Panc1 (cell line): ENCODE results near the gene CCR2. TPM values are rescaled to one million over a fixed set of nuclear protein-coding genes. Genes with fewer than 3 reads are reported as not detected.

Source experiments
- ATAC-seq: fragments of 200-7000 bp; cut with Tn5 transposase; 2 replicates; pipeline ENCODE4 v1.9.1; 2020; ENCODE audit warnings: mild to moderate bottlenecking, moderate library complexity
- BruUV-seq: library from RNA; stranded (reverse); fragments of 400-500 nt; replicated peaks from 2 replicates; lab custom pipeline; 2021; lab: Mats Ljungman, UMichigan
- CTCF ChIA-PET: fragments of 300-600 bp; sonication (Branson Sonifier 250); formaldehyde crosslinking; loops from one replicate; lab custom pipeline; 2022; ENCODE audit warnings: antibody characterized with exemption; lab: Charles Lee
- POLR2A ChIA-PET: fragments of 300-600 bp; sonication (Branson Sonifier 250); formaldehyde crosslinking; loops from one replicate; lab custom pipeline; 2022; ENCODE audit warnings: antibody characterized with exemption; lab: Charles Lee
- DNase-seq: peaks from one replicate; pipeline ENCODE4 v3.0.0-alpha.2; 2010; ENCODE audit warnings: low read depth, low spot score
- H3K27ac ChIP-seq: 2 replicates; pipeline ENCODE4 v1.5.1; 2011; ENCODE audit warnings: mild to moderate bottlenecking, low read length, inconsistent platforms
- H3K27me3 ChIP-seq: fragments of 200-500 bp; sonication (Bioruptor generic); 2 replicates; pipeline ENCODE4 v1.6.0; 2014; ENCODE audit warnings: low read length, inconsistent platforms; ENCODE audit not compliant: control insufficient read depth, insufficient read depth
- H3K36me3 ChIP-seq: fragments of 200-500 bp; sonication (Bioruptor generic); 2 replicates; pipeline ENCODE4 v1.5.1; 2014; ENCODE audit warnings: inconsistent platforms, mild to moderate bottlenecking, low read length, moderate library complexity; ENCODE audit not compliant: control insufficient read depth, insufficient read depth
- H3K4me1 ChIP-seq: 2 replicates; pipeline ENCODE4 v1.5.1; 2011; ENCODE audit warnings: inconsistent platforms, mild to moderate bottlenecking, low read length, moderate library complexity; ENCODE audit not compliant: control insufficient read depth, insufficient read depth
- H3K4me3 ChIP-seq, 2 experiments: 2 replicates each; pipeline ENCODE4 v1.5.1; 2011 to 2012; ENCODE audit warnings: low read depth in 2 of 2, low read length in 2 of 2, mild to moderate bottlenecking in 2 of 2, inconsistent platforms in 1 of 2, moderate library complexity in 1 of 2
- H3K9me3 ChIP-seq: fragments of 200-500 bp; sonication (Bioruptor generic); 2 replicates; pipeline ENCODE4 v1.5.1; 2014; ENCODE audit warnings: low read depth, mild to moderate bottlenecking, inconsistent platforms, low read length, moderate library complexity; ENCODE audit not compliant: control insufficient read depth, insufficient read depth
- CTCF ChIP-seq: fragments of 450-650 bp; IDR thresholded peaks from 2 replicates; pipeline ENCODE4 v1.5.1; 2017; ENCODE audit warnings: mild to moderate bottlenecking
- POLR2AphosphoS5 ChIP-seq: IDR thresholded peaks from 2 replicates; pipeline ENCODE4 v1.6.1; 2012; ENCODE audit warnings: mild to moderate bottlenecking, low read depth, low read length, moderate library complexity
- REST ChIP-seq, 2 experiments: IDR thresholded peaks; 2 replicates each; pipeline ENCODE4 v1.6.1; 2011 to 2012; ENCODE audit warnings: low read depth in 2 of 2, control low read depth in 1 of 2, low read length in 1 of 2, mild to moderate bottlenecking in 1 of 2, moderate library complexity in 1 of 2; ENCODE audit not compliant: insufficient read depth in 1 of 2
- SIN3A ChIP-seq: IDR thresholded peaks from 2 replicates; pipeline ENCODE4 v1.6.1; 2012; ENCODE audit warnings: low read depth, mild to moderate bottlenecking, low read length, moderate library complexity, borderline replicate concordance; ENCODE audit not compliant: insufficient read depth
- TCF7L2 ChIP-seq: IDR thresholded peaks from 2 replicates; pipeline ENCODE4 v1.6.1; 2011; ENCODE audit warnings: mild to moderate bottlenecking, low read depth, low read length, inconsistent platforms
- in situ Hi-C: cut with HindIII; loops from 2 replicates; pipeline ENCODE4 v1.10.0; 2016; ENCODE audit warnings: low sequenced_read_pairs, low pct_unique_long_range_greater_than_20kb
- intact Hi-C: fragments of 100-400 bp; cut with micrococcal nuclease; formaldehyde crosslinking; loops from one replicate; pipeline ENCODE4 v1.10.0; 2022; ENCODE audit not compliant: unreplicated experiment
- total RNA-seq: library from RNA; stranded (reverse); gene quantifications from one replicate; pipeline ENCODE4 v1.2.1, GENCODE V29; 2021; ENCODE audit not compliant: unreplicated experiment

The CCR2 gene
- total RNA-seq, 1 experiment from 2014 or later, result not detected

GRCh38 chr3:46369675-46370132, 15.8 kb downstream of the CCR2 start:
- no peaks in the 10 kb centered on the region; the same call in 1 of the 2 replicates for H3K27me3 ChIP-seq
- ChIA-PET CTCF (no interaction called here), POLR2A (no interaction called here)
- no peak overlapping the region for H3K4me3 ChIP-seq
- DNase-seq (no peak), ATAC-seq (no peak)
- TF ChIP-seq POLR2AphosphoS5 (no peak), REST (IDR thresholded peaks at IDR 0.05; ENCODE audit: insufficient read depth in 1 of 2, low read depth in 2 of 2, low read length in 1 of 2) (no peak), SIN3A (no peak), TCF7L2 (no peak), CTCF (no peak)
- no TSS peak for BruUV-seq
- H3K36me3 ChIP-seq, result no peaks in the 10 kb centered on the region
- H3K4me1 ChIP-seq, result no peaks in the 10 kb centered on the region
- no peak overlapping the region for H3K27ac ChIP-seq
- in situ Hi-C loops, result no loop called here
- H3K9me3 ChIP-seq, result no peaks in the 10 kb centered on the region
- intact Hi-C loops, result loop anchor here (10.0 kb wide), 2 partner anchors 285 to 435 kb away; no protein-coding TSS in a partner anchor

GRCh38 chr3:46370839-46371518, 17.1 kb downstream of the CCR2 start, which contains the start of gene CCR5:
Gene CCR5 (plus strand): TSS chr3:46370946. CDS start chr3:46372903, 1,957 bp downstream.
- ChIA-PET CTCF (no interaction called here), POLR2A (no interaction called here)
- Histone ChIP-seq H3K27ac (no peak within 1 kb of the TSS), H3K9me3 (no peaks in the 10 kb centered on the region), H3K4me1 (no peaks in the 10 kb centered on the region), H3K4me3 (no peak within 1 kb of the TSS), H3K27me3 (no peaks in the 10 kb centered on the region; the same call in 1 of the 2 replicates), H3K36me3 (no peaks in the 10 kb centered on the region)
- no peak for ATAC-seq
- TF ChIP-seq CTCF (no peak), TCF7L2 (no peak), SIN3A (no peak), POLR2AphosphoS5 (no peak), REST (IDR thresholded peaks at IDR 0.05; ENCODE audit: insufficient read depth in 1 of 2, low read depth in 2 of 2, low read length in 1 of 2) (no peak)
- no TSS peak for BruUV-seq
- DNase-seq, result no peak
- intact Hi-C loops, result loop anchor here (10.0 kb wide), 2 partner anchors 286 to 436 kb away; no protein-coding TSS in a partner anchor
- in situ Hi-C loops, result no loop called here
